NB4 (cell line): Measurements from ENCODE around the gene CRAT.

Experiments
- POLR2A ChIP-seq: IDR thresholded peaks from 2 replicates; pipeline ENCODE4 v1.6.1; 2011; ENCODE audit warnings: mild to moderate bottlenecking; ENCODE audit not compliant: insufficient read length; ENCODE audit errors: extremely low read depth
- TF ChIP-seq, protein P1 (sequence below): IDR thresholded peaks from one replicate; pipeline ENCODE4 v1.5.1; 2012; ENCODE audit warnings: low read depth, low read length

DNA sequence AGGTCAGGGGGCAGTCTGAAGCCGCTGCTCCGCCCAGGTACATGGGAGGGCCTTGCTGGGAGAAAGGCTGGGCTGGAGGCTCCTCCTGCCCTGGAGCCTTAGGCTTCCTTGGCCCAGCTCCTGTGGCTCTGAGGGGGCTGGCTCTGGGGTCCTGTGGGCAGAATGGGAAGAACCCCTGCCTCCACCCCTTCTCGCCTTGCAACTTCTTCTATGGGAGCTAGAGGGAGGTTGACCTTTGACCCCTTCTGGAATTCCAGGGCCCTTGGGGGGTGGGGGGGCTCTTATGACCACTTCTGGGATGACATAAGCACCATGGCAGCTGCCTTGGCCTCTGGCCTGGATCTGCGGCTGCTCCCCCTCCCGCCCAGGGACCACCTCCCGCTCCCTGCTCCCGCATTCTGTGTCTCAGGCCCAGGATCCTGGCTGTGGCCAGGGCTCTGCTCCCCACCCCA is 35.3 kb upstream of the CRAT start:
- TF ChIP-seq POLR2A, result no peak
- TF ChIP-seq, protein P1, sequence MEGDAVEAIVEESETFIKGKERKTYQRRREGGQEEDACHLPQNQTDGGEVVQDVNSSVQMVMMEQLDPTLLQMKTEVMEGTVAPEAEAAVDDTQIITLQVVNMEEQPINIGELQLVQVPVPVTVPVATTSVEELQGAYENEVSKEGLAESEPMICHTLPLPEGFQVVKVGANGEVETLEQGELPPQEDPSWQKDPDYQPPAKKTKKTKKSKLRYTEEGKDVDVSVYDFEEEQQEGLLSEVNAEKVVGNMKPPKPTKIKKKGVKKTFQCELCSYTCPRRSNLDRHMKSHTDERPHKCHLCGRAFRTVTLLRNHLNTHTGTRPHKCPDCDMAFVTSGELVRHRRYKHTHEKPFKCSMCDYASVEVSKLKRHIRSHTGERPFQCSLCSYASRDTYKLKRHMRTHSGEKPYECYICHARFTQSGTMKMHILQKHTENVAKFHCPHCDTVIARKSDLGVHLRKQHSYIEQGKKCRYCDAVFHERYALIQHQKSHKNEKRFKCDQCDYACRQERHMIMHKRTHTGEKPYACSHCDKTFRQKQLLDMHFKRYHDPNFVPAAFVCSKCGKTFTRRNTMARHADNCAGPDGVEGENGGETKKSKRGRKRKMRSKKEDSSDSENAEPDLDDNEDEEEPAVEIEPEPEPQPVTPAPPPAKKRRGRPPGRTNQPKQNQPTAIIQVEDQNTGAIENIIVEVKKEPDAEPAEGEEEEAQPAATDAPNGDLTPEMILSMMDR, result no peak
